K562 (cell line): ENCODE data around the gene RRAS. TPM values are rescaled to one million over a fixed set of nuclear protein-coding genes. Genes with fewer than 3 reads are reported as not detected.
A peak's percentile ranks its signal among the peaks of the same experiment; 100 is the strongest.

Source experiments
- BCLAF1 ChIP-seq, 2 experiments: fragments of 450-650 bp in 1 of 2; IDR thresholded peaks; 2 replicates each; pipeline ENCODE4 v1.6.1; 2011 to 2017; ENCODE audit warnings: low read depth in 2 of 2, antibody characterized with exemption in 1 of 2, borderline replicate concordance in 1 of 2, low read length in 1 of 2, mild to moderate bottlenecking in 1 of 2, mixed read lengths in 1 of 2; ENCODE audit not compliant: control insufficient read depth in 1 of 2
- C11orf30 ChIP-seq: fragments of 450-650 bp; IDR thresholded peaks from 2 replicates; pipeline ENCODE4 v1.6.1; 2016; ENCODE audit warnings: low read depth, mild to moderate bottlenecking
- HDAC2 ChIP-seq: fragments of 450-650 bp; IDR thresholded peaks from 2 replicates; pipeline ENCODE4 v1.6.1; 2016; ENCODE audit warnings: mild to moderate bottlenecking
- ID3 ChIP-seq, 2 experiments: fragments of 250-450 bp in 1 of 2; fragments of 450-650 bp in 1 of 2; sonication (Bioruptor Pico) in 1 of 2; IDR thresholded peaks; 2 replicates each; pipeline versions ENCODE4 v1.6.1 to v1.8.0; 2016 to 2021; ENCODE audit warnings: mild to moderate bottlenecking in 2 of 2, moderate library complexity in 2 of 2, missing compliant biosample characterization in 1 of 2, missing genetic modification characterization in 1 of 2
- ILK ChIP-seq: fragments of 450-650 bp; IDR thresholded peaks from 2 replicates; pipeline ENCODE4 v1.6.1; 2016; ENCODE audit warnings: missing genetic modification characterization, low read depth, mild to moderate bottlenecking, missing compliant biosample characterization, moderate library complexity, borderline replicate concordance
- KDM4B ChIP-seq, 2 experiments: fragments of 450-650 bp in 1 of 2; sonication (generic) in 1 of 2; IDR thresholded peaks; 2 replicates each; pipeline ENCODE4 v1.6.1; 2016 to 2017; ENCODE audit warnings: borderline replicate concordance in 2 of 2, antibody characterized with exemption in 1 of 2, low read depth in 1 of 2, mild to moderate bottlenecking in 1 of 2
- KLF10 ChIP-seq: fragments of 250-450 bp; sonication (Bioruptor Pico); IDR thresholded peaks from 2 replicates; pipeline ENCODE4 v1.6.1; 2021; ENCODE audit warnings: matching md5 sums
- MAFF ChIP-seq: IDR thresholded peaks from 2 replicates; pipeline ENCODE4 v1.6.1; 2012; ENCODE audit warnings: low read length, improper control_type of control experiment
- NONO ChIP-seq, 2 experiments: fragments of 200-400 bp in 1 of 2; fragments of 450-650 bp in 1 of 2; formaldehyde crosslinking in 1 of 2; IDR thresholded peaks; 2 replicates each; pipeline ENCODE4 v1.6.1; 2017; ENCODE audit warnings: low read depth in 2 of 2, mild to moderate bottlenecking in 2 of 2, moderate library complexity in 2 of 2, low read length in 1 of 2
- SMARCC2 ChIP-seq: fragments of 450-650 bp; IDR thresholded peaks from 2 replicates; pipeline ENCODE4 v1.6.1; 2017; ENCODE audit warnings: antibody characterized with exemption, moderate library complexity, mild to moderate bottlenecking, low read depth
- SNIP1 ChIP-seq: fragments of 450-650 bp; IDR thresholded peaks from 2 replicates; pipeline ENCODE4 v1.7.1; 2017; ENCODE audit warnings: low read depth, mild to moderate bottlenecking
- STAG1 ChIP-seq: sonication (generic); formaldehyde crosslinking; IDR thresholded peaks from 2 replicates; pipeline ENCODE4 v1.5.0; 2020; ENCODE audit warnings: missing genetic modification reagents, borderline replicate concordance
- XRCC5 ChIP-seq: fragments of 200-400 bp; formaldehyde crosslinking; IDR thresholded peaks from 2 replicates; pipeline ENCODE4 v1.6.1; 2017; ENCODE audit warnings: low read depth, mild to moderate bottlenecking, low read length
- ZBTB11 ChIP-seq, 3 experiments: fragments of 200-800 bp in 1 of 3; fragments of 250-450 bp in 1 of 3; fragments of 450-650 bp in 1 of 3; sonication (Bioruptor Pico) in 1 of 3; sonication (Bioruptor generic) in 1 of 3; formaldehyde crosslinking in 1 of 3; IDR thresholded peaks; 2 replicates each; pipeline versions ENCODE4 v1.6.1 to v1.8.0; 2016 to 2022; ENCODE audit warnings: mild to moderate bottlenecking in 2 of 3, missing genetic modification characterization in 2 of 3, missing compliant biosample characterization in 1 of 3, moderate library complexity in 1 of 3
- ZNF212 ChIP-seq: fragments of 450-650 bp; formaldehyde crosslinking; IDR thresholded peaks from 2 replicates; pipeline ENCODE4 v1.4.0; 2020; ENCODE audit warnings: mild to moderate bottlenecking
- ZNF507 ChIP-seq: conservative IDR thresholded peaks from 2 replicates; pipeline ENCODE4 v1.6.1; 2017; ENCODE audit warnings: missing genetic modification characterization, missing compliant biosample characterization
- ZNF512 ChIP-seq: IDR thresholded peaks from 2 replicates; pipeline ENCODE4 v1.6.1; 2016; ENCODE audit warnings: missing genetic modification characterization, missing compliant biosample characterization
- ZNF766 ChIP-seq: fragments of 200-800 bp; sonication (Bioruptor generic); conservative IDR thresholded peaks from 2 replicates; pipeline ENCODE4 v1.6.1; 2016; ENCODE audit warnings: missing genetic modification characterization, missing compliant biosample characterization
- polyA plus RNA-seq, 8 experiments: library from polyadenylated mRNA; depleted of rRNA in 4 of 8; stranded (reverse) in 5 of 8; unstranded in 3 of 8; fragments of >200 nt; fragmentation: Nextera tagmentation in 2 of 8; fragmentation: Illumina TruSeq in 1 of 8; extraction: Ambion mirVana in 2 of 8; extraction: Trizol in 1 of 8; gene quantifications; 2 replicates each; pipeline versions ENCODE4 v1.2.1 to v1.2.3, GENCODE V29; 2011 to 2014; ENCODE audit warnings: inconsistent platforms in 1 of 8, missing spikeins in 1 of 8
- total RNA-seq, 7 experiments: library from RNA; depleted of rRNA in 6 of 7; stranded (reverse); fragments of >200 nt in 6 of 7; fragmentation: Illumina TruSeq in 2 of 7; extraction: Trizol in 2 of 7; gene quantifications; 2 replicates each; pipeline versions ENCODE4 v1.2.1 to v1.2.3, GENCODE V29; 2011 to 2021; ENCODE audit warnings: low replicate concordance in 1 of 7

Gene RRAS
- total and polyA plus RNA-seq, 9 of the 15 experiments (the other 6 are each of a cell fraction or from before 2014, with no cell fraction given), result 0.70 to 17.3 (median 8.2) TPM

- TF ChIP-seq ZNF766 (CRISPR knock-in tag) (no peak), NONO (IDR thresholded peaks at IDR 0.05; ENCODE audit: low read depth in 2 of 2, low read length in 1 of 2) (peak in 1 of 2 experiments; percentile 99; a peak in 2 of 4 replicates), ZNF512 (tag) (no peak), ILK (no peak), MAFF (peak; percentile 77), SNIP1 (no peak), ZNF507 (tag) (no peak), BCLAF1 (IDR thresholded peaks at IDR 0.05; ENCODE audit: borderline replicate concordance in 1 of 2, control insufficient read depth in 1 of 2, low read depth in 2 of 2, low read length in 1 of 2) (peak in 1 of 2 experiments; percentile 98; a peak in 2 of 4 replicates), STAG1 (CRISPR knock-in tag) (no peak), ZBTB11 (CRISPR knock-in tag; IDR thresholded peaks at IDR 0.05) (no peak), KLF10 (CRISPR knock-in tag) (no peak), HDAC2 (peak; percentile 98), KDM4B (IDR thresholded peaks at IDR 0.05; ENCODE audit: borderline replicate concordance in 2 of 2, low read depth in 1 of 2) (no peak), ID3 (CRISPR knock-in tag; IDR thresholded peaks at IDR 0.05) (no peak), ID3 (tag; IDR thresholded peaks at IDR 0.05) (0 out of 2 replicates have a peak, but pooled peaks have one; percentile 36), ZNF212 (no peak), SMARCC2 (no peak), C11orf30 (no peak), XRCC5 (peak; percentile 33; the same call in 1 of the 2 replicates)
These were observed 36.3 kb upstream of the RRAS start (continued) for GRCh38 chr19:49676136-49676783.
